Mesothelial cell of epicardium (in vitro differentiated cells): ENCODE data around the gene IVD. TPM values are rescaled to one million over a fixed set of nuclear protein-coding genes. Genes with fewer than 3 reads are reported as not detected.

Source experiments
- DNase-seq, 2 experiments: peaks; one replicate each; pipeline ENCODE4 v3.0.0; 2021; ENCODE audit warnings: low spot score in 2 of 2; ENCODE audit not compliant: unreplicated experiment in 2 of 2
- H3K27ac Mint-ChIP-seq: 2 replicates; pipeline ENCODE4 v1.8.0; 2021; ENCODE audit warnings: mixed read lengths
- H3K27me3 Mint-ChIP-seq: 2 replicates; pipeline ENCODE4 v1.8.0; 2021; ENCODE audit warnings: low read depth, mixed read lengths
- H3K36me3 Mint-ChIP-seq: 2 replicates; pipeline ENCODE4 v1.8.0; 2021; ENCODE audit warnings: mixed read lengths
- H3K4me1 Mint-ChIP-seq: 2 replicates; pipeline ENCODE4 v1.8.0; 2021; ENCODE audit warnings: mixed read lengths
- H3K4me3 Mint-ChIP-seq: 2 replicates; pipeline ENCODE4 v1.8.0; 2021; ENCODE audit warnings: mild to moderate bottlenecking, moderate library complexity, mixed read lengths
- H3K9me3 Mint-ChIP-seq: 2 replicates; pipeline ENCODE4 v1.8.0; 2021; ENCODE audit warnings: mixed read lengths
- total RNA-seq: library from RNA; stranded (reverse); gene quantifications from 3 replicates; pipeline ENCODE4 v1.2.1, GENCODE V29; 2021
- TF ChIP-seq, protein P1 (sequence below): fragments of 200-600 bp; sonication (generic); IDR thresholded peaks from one replicate; pipeline ENCODE4 v1.5.0; 2021; ENCODE audit warnings: antibody characterized with exemption; ENCODE audit not compliant: unreplicated experiment

Gene IVD
- total RNA-seq, 1 donor from 2014 or later: 117 TPM

DNA sequence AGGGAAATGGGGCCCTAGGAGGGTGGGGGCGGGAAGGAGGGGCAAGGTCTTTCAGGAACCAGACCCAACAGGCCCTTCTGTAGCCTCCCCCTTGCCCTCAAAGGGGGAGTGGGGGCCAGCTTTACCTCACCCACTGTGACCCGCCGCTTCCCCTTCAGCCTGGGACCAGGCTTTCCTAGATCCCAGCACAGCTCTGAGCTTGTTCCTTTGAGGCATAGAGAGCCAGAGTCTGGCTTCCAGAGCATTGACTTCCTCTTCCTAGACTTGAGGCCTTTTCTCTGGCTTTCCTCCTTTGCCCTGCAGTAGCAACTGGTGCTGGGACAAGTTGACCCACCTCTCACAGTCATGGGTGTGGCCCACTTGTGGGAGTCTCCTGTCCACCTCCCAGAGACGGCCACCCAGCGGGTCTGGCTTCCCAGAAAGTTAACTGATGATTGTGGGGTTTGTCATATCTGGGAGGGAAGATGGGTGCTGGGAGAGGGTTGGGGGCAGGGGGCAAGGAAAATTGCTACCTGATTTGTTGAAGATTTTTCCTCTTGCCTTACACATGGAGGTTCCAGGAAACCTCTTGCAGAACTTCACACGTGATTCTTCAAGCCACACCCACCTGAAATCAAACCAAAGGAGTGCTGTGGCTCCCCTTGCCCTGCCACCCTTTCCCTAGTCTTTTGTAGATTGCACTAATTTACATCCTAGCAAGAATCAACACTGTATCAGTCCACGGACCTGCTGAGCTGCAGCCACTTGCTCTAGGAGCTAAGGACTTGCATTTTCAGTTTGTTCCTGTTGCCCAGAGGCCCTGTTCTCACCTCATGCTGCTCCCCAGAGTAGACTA, 61.0 kb downstream of the IVD start:
- TF ChIP-seq, protein P1, sequence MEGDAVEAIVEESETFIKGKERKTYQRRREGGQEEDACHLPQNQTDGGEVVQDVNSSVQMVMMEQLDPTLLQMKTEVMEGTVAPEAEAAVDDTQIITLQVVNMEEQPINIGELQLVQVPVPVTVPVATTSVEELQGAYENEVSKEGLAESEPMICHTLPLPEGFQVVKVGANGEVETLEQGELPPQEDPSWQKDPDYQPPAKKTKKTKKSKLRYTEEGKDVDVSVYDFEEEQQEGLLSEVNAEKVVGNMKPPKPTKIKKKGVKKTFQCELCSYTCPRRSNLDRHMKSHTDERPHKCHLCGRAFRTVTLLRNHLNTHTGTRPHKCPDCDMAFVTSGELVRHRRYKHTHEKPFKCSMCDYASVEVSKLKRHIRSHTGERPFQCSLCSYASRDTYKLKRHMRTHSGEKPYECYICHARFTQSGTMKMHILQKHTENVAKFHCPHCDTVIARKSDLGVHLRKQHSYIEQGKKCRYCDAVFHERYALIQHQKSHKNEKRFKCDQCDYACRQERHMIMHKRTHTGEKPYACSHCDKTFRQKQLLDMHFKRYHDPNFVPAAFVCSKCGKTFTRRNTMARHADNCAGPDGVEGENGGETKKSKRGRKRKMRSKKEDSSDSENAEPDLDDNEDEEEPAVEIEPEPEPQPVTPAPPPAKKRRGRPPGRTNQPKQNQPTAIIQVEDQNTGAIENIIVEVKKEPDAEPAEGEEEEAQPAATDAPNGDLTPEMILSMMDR: no peak
- Mint-ChIP-seq H3K9me3 (no peaks in the 10 kb centered on the region), H3K4me1 (peaks cover 12% of the 10 kb centered on the region), H3K36me3 (peaks cover 4% of the 10 kb centered on the region), H3K27me3 (no peaks in the 10 kb centered on the region), H3K4me3 (no peak overlapping the region), H3K27ac (no peak overlapping the region)
- DNase-seq: no peak

GRCh38 chr15:40467261-40467615, 61.6 kb downstream of the IVD start:
- Mint-ChIP-seq H3K4me1 (peaks cover 17% of the 10 kb centered on the region), H3K27me3 (no peaks in the 10 kb centered on the region)

GRCh38 chr15:40468898-40469331, 63.3 kb downstream of the IVD start:
- H3K36me3 Mint-ChIP-seq: peaks cover 4% of the 10 kb centered on the region
- DNase-seq: no peak
- peak overlapping the region; percentile 12 for H3K27ac Mint-ChIP-seq
- peaks cover 22% of the 10 kb centered on the region for H3K4me1 Mint-ChIP-seq
- TF ChIP-seq, protein P1: no peak
- no peaks in the 10 kb centered on the region for H3K27me3 Mint-ChIP-seq
- H3K9me3 Mint-ChIP-seq: no peaks in the 10 kb centered on the region
- H3K4me3 Mint-ChIP-seq: no peak overlapping the region

More at GRCh38 chr15:40467261-40467615, 61.6 kb downstream of the IVD start:
- Mint-ChIP-seq H3K4me3 (no peak overlapping the region), H3K9me3 (no peaks in the 10 kb centered on the region), H3K36me3 (peaks cover 4% of the 10 kb centered on the region), H3K27ac (no peak overlapping the region)
- DNase-seq: no peak
- TF ChIP-seq, protein P1: no peak

DNA sequence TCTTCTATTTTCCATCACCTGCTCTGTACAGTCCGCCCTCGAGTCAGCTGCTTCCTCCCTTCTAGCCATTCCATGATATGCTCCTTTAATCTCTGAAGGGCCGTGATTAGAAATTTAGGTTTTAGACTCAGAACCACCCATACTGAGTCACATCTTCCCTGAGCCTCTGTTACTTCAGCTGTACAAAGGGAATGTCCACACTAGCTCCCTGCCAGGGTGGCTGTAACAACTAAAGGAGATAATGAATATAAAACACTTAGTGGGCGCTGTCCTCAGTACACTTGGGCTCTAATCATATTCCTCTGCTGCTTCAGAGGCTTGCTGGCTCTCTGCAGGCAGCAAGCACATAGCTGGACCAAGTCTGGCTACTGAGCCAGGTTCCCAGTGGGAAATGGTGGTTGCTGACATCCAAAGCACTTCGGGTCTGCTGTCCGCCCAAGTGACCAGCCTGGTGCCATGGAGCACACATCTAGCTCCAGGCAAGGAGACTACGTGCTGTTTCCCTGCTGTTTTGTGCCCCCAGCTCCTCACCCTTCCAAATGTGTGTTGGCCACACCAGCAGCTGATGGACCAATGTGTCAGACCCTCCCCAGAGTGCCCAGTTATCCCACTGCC, 64.3 kb downstream of the IVD start:
- Mint-ChIP-seq H3K27me3 (no peaks in the 10 kb centered on the region), H3K27ac (peak overlapping the region; percentile 64), H3K9me3 (no peaks in the 10 kb centered on the region), H3K4me1 (peaks cover 22% of the 10 kb centered on the region), H3K36me3 (peaks cover 4% of the 10 kb centered on the region), H3K4me3 (peak overlapping the region; percentile 63)
- TF ChIP-seq, protein P1: no peak
- no peak for DNase-seq

DNA sequence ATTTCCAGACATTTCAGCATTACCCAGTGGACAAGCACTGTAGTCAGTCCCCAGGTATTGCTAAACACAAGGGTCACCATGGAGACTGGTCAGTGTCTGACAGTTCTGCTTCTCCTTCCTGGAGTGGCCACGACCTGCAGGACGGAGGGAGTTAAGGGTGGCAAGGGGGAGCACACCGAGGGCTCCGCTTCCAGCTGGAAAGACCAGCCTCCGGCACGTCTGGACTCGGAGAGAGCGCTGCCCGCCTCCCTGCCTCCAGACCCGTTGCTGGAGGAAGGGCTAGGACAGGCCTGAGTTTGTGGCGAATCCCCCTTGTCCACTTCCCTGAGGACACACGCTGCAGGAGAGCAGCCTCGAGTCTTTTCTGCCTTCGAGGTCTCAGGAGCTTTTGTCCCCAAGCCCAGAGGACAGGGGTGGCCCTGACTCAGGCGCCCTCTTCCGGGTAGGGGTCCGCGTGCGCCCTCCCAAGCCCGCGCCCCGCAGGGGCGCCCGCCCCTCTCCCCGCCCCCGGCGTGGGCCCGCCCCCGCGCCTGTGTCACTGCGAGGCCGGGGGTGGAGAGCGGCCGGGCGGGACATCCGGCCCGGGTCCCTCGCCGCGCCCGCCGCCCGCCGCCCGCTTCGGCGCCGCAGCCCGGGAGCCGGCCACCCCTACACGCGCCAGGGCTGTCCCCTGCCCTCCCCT, 65.0 kb downstream of the IVD start, which contains the start of gene CHST14:
CHST14 (plus strand) TSS at position 562 of the 682 bp plus-strand sequence. CDS start 230 bp downstream, outside the sequence.
- H3K4me1 Mint-ChIP-seq: peaks cover 22% of the 10 kb centered on the region
- H3K4me3 Mint-ChIP-seq: peak within 1 kb of the TSS; percentile 84
- peak within 1 kb of the TSS; percentile 80 for H3K27ac Mint-ChIP-seq
- TF ChIP-seq, protein P1: no peak
- H3K27me3 Mint-ChIP-seq: no peaks in the 10 kb centered on the region
- H3K9me3 Mint-ChIP-seq: no peaks in the 10 kb centered on the region
- peak; percentile 47 to 54 for DNase-seq
- H3K36me3 Mint-ChIP-seq: peaks cover under 1% of the 10 kb centered on the region

Other genes starting within 250 kb of the IVD start
- gene BUB1B, start 244.7 kb upstream of the IVD start, total RNA-seq: 29.0 to 38.2 TPM (median 35.5 TPM) in 3 replicates
- 10.1 to 11.1 TPM (median 10.2 TPM) in 3 replicates for gene PAK6, start 166.7 kb upstream of the IVD start, total RNA-seq
- 0.31 to 0.59 TPM (median 0.44 TPM) in 3 replicates for gene ANKRD63, start 122.7 kb upstream of the IVD start, total RNA-seq
- 9.8 to 11.5 TPM (median 10.7 TPM) in 3 replicates for gene PLCB2, start 97.9 kb upstream of the IVD start, total RNA-seq
- 19.2 to 23.1 TPM (median 21.9 TPM) in 3 replicates for gene INAFM2, start 82.1 kb upstream of the IVD start, total RNA-seq
- 23.4 to 26.9 TPM (median 26.1 TPM) in 3 replicates for gene CCDC9B, start 64.9 kb upstream of the IVD start, total RNA-seq
- 0.93 TPM in 1 of 3 replicates, not detected in the others for gene PHGR1, start 54.8 kb upstream of the IVD start, total RNA-seq
- gene DISP2, start 47.6 kb upstream of the IVD start, total RNA-seq: 0.57 to 0.76 TPM (median 0.64 TPM) in 3 replicates
- 29.9 to 34.6 TPM (median 31.1 TPM) in 3 replicates for gene KNSTRN, start 23.1 kb upstream of the IVD start, total RNA-seq
- 23.8 to 25.0 TPM (median 23.9 TPM) in 3 replicates for gene BAHD1, start 35.2 kb downstream of the IVD start, total RNA-seq
- 39.2 to 41.9 TPM (median 40.4 TPM) in 3 replicates for gene CHST14, start 65.2 kb downstream of the IVD start, total RNA-seq
- 27.2 to 30.1 TPM (median 28.8 TPM) in 3 replicates for gene CCDC32, start 159.2 kb downstream of the IVD start, total RNA-seq
- gene RPUSD2, start 163.5 kb downstream of the IVD start, total RNA-seq: 11.9 to 14.5 TPM (median 13.0 TPM) in 3 replicates
- 7.4 to 9.3 TPM (median 8.8 TPM) in 3 replicates for gene KNL1, start 188.5 kb downstream of the IVD start, total RNA-seq